ENCODE measurements around the gene SSR1.
"Not testable (repeated sequence)": the region's sequence is repeated elsewhere in the genome, so short reads cannot be mapped to it uniquely, and the experiment has no call there.

Gene SSR1

GRCh38 chr6:7316658-7317533 lies 3.9 kb upstream of the SSR1 start:
- no peak for DNase-seq (ENCODE audit: low spot score)
- in situ Hi-C loops (cut with MboI; ENCODE audit: low sequenced_read_pairs, unreplicated experiment): no loop called here
- no peak for TF ChIP-seq CTCF (IDR thresholded peaks at IDR 0.05; ENCODE audit: borderline replicate concordance, control extremely low read depth, extremely low read depth, insufficient read depth, missing control alignments)

GRCh38 chr6:7315948-7316365 lies 3.0 kb upstream of the SSR1 start:
- no peak for TF ChIP-seq CTCF (IDR thresholded peaks at IDR 0.05; ENCODE audit: borderline replicate concordance, control extremely low read depth, extremely low read depth, insufficient read depth, missing control alignments)
- DNase-seq (ENCODE audit: low spot score): no peak
- in situ Hi-C loops (cut with MboI; ENCODE audit: low sequenced_read_pairs, unreplicated experiment): no loop called here

GRCh38 chr6:7315087-7315947 lies 2.3 kb upstream of the SSR1 start:
- in situ Hi-C loops (cut with MboI; ENCODE audit: low sequenced_read_pairs, unreplicated experiment); DNase-seq (ENCODE audit: low spot score): not testable (repeated sequence)

GRCh38 chr6:7314414-7314813 lies 1.4 kb upstream of the SSR1 start:
- DNase-seq (ENCODE audit: low spot score): no peak
- no peak for TF ChIP-seq CTCF (IDR thresholded peaks at IDR 0.05; ENCODE audit: borderline replicate concordance, control extremely low read depth, extremely low read depth, insufficient read depth, missing control alignments)
- in situ Hi-C loops (cut with MboI; ENCODE audit: low sequenced_read_pairs, unreplicated experiment): no loop called here

- TF ChIP-seq CTCF (IDR thresholded peaks at IDR 0.05; ENCODE audit: borderline replicate concordance, control extremely low read depth, extremely low read depth, insufficient read depth, missing control alignments): no peak
- no peak for DNase-seq (ENCODE audit: low spot score)
- in situ Hi-C loops (cut with MboI; ENCODE audit: low sequenced_read_pairs, unreplicated experiment): no loop called here
Observed at GRCh38 chr6:7313505-7314165, 636 bp upstream of the SSR1 start.

- in situ Hi-C loops (cut with MboI; ENCODE audit: low sequenced_read_pairs, unreplicated experiment): no loop called here
- DNase-seq (ENCODE audit: low spot score): no peak
- no peak for TF ChIP-seq CTCF (IDR thresholded peaks at IDR 0.05; ENCODE audit: borderline replicate concordance, control extremely low read depth, extremely low read depth, insufficient read depth, missing control alignments)
Observed at GRCh38 chr6:7311917-7312615, 933 bp downstream of the SSR1 start.

Measured in GM13976 (cell line).